ENCODE data around the gene PDZK1.
"Not testable (repeated sequence)": the region's sequence is repeated elsewhere in the genome, so short reads cannot be mapped to it uniquely, and the experiment has no call there.

PDZK1 gene

DNA sequence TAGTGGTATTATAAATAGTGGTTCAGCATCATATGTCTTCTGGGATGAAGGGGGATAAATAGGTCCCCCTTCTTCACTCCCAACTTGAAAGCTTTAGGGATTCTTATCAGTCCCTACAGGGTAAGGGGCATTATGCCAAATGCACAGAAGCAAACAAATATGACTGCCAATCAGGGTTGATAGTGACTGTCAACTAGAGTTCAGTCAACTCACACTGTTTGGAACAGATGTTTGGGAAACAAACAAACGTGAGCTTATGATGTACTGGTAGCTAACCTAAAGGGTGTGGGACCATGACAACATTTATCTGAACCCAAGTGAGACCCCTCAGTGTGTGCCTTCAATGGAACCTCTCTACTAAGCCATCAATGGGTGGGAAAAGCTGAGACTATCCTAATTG, 34.0 kb downstream of the PDZK1 start:
- DNase-seq; intact Hi-C loops (cut with DNase I): not testable (repeated sequence)

- intact Hi-C loops (cut with DNase I); DNase-seq: not testable (repeated sequence)
Observed at GRCh38 chr1:145670995-145671745, 36.0 kb downstream of the PDZK1 start.

- intact Hi-C loops (cut with DNase I): not testable (repeated sequence)
- peak in 10 of 42 donors; percentile 3 to 68 (median 16) for DNase-seq
Observed at GRCh38 chr1:145665015-145665414, 42.2 kb downstream of the PDZK1 start.

DNA sequence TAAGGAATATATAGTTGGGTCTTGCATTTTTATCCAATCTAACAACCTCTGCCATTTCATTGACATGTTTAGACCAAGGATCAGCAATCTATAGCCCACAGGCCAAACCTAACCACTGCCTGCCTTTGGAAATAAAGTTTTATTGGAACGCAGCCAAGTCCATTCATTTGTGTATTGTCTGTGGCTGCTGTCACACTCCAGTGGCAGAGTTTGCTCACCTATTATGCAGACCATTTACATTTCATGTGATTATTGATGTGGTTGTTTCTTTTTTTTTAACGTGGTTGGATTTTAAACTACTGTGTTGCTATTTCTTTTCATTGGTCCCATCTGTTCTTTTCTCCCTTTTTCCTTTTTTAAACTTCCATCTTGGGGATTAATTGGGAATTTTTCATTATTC, 44.7 kb downstream of the PDZK1 start:
- intact Hi-C loops (cut with DNase I); DNase-seq: not testable (repeated sequence)

DNA sequence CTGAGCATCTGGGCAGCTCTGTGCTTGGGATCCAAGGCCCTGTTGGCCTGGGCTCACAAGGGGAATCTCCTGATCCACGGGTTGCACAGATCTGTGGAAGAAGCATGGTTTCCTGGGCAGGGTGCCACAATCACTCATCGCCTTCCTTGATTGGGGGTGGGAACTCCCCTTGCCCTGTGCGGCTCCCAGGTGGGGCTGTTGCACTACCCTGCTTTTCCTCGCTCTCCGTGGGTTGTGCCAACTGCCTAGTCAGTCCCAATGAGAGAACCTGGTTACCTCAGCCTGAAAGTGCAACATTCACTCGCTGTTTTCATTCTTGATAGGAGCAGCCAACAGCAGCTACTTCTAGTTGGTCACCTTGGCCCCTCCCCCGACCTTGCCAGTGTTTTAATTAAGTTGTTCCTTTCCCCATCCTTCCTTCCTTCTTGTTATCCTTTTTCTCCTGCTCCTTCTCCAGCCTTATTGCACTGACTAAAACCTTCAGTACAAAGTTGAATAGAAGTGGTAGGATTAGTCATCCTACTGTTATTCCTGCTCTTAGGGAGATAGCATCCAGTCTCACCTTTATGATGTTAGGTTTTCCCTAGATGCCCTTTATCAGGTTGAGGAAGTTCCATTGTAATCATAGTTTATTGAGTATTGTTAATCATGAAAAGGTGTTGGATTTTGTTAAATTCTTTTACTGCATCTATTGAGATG, 50.8 kb downstream of the PDZK1 start:
- DNase-seq: not testable (repeated sequence)

DNA sequence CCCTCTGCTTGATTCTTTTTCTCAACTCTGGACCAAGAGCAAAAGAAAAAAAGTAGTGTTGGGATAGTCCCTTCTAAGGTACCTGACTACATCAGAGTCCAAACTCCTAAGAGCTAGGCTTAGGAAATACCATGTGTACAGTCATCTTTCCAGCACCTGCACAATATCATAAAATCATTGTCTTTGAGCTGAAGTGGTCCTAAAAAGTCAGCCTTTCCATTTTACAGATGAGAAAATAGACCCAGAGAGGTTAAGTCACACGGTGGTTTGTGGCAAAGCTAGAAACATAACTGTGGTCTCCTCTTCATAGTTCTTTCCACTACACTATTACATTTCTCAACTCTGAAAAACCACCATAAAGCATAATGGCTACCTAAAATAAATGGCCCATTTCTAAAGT, 63.2 kb downstream of the PDZK1 start:
- intact Hi-C loops (cut with DNase I); DNase-seq: not testable (repeated sequence)

More for the DNA sequence above, 50.8 kb downstream of the PDZK1 start:
- intact Hi-C loops (cut with DNase I): not testable (repeated sequence)

GRCh38 chr1:145641886-145642285, 65.3 kb downstream of the PDZK1 start:
- DNase-seq; intact Hi-C loops (cut with DNase I): not testable (repeated sequence)

GRCh38 chr1:145636237-145636636, 70.9 kb downstream of the PDZK1 start:
- DNase-seq; intact Hi-C loops (cut with DNase I): not testable (repeated sequence)

DNA sequence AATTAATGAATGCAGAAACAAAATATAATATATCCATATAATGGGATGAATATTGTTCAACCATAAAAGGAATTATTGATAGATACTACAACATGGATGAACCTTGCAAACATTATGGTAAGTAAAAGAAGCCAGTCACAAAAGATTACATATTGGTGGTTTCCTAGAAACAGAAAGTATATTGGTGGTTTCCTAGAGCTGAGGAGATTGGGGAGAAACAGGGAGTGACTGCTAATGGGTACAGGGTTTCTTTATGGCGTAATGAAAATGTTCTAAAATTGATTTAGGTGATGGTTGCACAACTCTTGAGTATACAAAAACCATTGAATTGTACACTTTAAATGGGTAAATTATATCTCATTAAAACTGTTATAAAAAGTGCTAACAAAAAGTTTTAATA, 85.0 kb downstream of the PDZK1 start:
- intact Hi-C loops (cut with DNase I); DNase-seq: not testable (repeated sequence)
